HUDEP-2 (cell line): ENCODE data around the gene CLEC7A.
A peak's percentile ranks its signal among the peaks of the same experiment; 100 is the strongest.

ENCODE experiments used
- DNase-seq, 76 experiments: peaks; one replicate each; lab custom pipeline; 2025; ENCODE audit not compliant: unreplicated experiment in 76 of 76; lab: John Stamatoyannopoulos, UW

Gene CLEC7A

DNA sequence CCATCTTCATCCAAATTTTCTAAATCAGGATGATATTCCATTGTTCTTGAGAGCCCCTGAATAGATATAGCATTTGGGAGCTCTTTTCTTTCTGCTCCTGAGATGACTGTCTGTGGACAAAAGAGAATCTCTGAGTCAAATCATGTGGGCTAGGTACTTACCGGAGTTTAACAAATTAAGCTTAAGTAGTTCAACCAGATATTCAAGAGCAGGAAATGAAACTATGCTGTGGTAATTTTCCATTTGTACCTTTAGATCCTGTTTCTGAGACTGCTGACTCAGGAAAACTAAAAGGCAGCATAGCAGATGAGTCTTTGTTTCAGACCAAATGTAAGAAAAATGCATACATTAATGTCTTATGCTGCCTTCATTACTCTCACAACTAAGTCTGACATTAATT is at the start of gene CLEC7A:
CLEC7A (minus strand) TSS at position 158 of the 400 bp plus-strand sequence; CDS start at position 41, 117 bp downstream.
- DNase-seq = no peak

DNA sequence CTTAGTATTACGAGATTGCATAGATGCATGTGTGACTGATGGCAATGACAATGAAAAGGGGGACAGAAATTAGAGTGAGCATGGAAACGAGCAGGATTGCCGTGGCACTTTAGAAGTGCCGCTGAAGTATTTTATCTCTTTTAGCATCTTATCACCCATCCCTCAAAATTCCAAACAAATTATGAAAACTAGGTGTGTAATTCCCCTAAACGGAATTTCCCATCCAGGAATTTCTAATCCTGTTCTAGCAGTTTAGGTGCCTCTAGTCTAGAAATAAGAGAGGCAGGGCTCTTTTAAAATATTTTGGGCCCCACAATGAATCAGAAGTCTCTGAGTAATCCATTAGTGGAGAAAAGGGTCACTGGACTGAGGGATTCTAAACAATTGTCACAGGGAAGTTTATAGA is 49.8 kb upstream of the CLEC7A start:
- no peak for DNase-seq

DNA sequence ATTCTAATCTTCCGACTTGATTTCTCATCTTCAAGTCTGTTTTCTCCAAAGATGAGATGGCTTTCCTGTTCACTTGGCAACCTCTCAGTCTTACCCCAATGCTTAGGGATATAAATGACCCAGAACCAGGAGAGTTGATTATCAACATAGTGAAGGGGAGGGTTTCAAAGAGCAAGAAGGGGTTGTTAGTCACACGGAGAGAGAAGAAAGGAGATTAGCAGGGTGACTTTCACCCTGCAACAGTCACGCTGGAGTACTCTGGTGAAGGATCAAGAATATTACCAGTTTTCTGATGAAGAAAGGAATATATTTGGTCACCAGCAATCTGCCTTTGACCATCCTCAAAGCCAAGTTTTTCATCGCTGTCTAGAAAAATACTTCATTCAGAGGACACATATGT is 48.8 kb upstream of the CLEC7A start, which contains the start of gene TMEM52B:
TMEM52B (plus strand) TSS at position 212 of the 400 bp plus-strand sequence. CDS start 543 bp downstream, outside the sequence.
- no peak for DNase-seq

DNA sequence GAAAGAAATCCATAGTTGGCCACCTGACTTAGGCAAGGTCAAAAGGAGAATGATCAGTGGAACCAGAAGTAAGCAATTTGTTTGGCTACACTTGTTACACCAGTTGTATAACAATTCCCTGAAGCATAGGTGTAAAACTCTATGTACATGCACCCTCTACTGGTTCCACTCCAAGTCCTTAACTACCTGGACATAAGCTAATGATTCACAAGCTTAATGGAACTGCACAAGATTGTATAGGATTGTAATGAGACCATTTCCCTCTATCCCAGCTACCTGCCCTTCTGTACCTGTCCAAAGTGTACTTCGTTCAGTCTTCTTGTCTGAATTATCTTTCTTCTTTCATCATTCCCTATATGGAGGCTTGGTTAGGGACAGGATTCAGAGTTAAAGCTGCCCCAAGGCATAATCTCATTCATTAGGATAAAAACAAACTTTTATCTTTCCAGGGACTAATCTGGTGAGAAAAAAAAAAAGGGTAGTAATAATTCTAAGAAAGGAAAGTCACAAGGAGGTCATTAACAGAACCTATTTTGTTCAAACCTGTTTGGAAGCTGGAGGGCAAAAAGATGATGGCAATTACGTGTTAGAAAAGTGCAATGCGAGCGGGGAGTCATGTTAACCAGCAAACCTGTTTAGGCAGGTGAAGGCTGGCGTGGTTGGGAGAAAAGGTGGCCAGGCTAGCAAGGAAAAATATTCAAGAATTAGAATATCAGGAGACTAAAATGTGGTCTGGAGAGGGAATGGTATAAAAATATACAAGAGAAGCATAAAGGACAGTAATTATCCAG is 46.0 kb upstream of the CLEC7A start:
- DNase-seq = no peak

DNA sequence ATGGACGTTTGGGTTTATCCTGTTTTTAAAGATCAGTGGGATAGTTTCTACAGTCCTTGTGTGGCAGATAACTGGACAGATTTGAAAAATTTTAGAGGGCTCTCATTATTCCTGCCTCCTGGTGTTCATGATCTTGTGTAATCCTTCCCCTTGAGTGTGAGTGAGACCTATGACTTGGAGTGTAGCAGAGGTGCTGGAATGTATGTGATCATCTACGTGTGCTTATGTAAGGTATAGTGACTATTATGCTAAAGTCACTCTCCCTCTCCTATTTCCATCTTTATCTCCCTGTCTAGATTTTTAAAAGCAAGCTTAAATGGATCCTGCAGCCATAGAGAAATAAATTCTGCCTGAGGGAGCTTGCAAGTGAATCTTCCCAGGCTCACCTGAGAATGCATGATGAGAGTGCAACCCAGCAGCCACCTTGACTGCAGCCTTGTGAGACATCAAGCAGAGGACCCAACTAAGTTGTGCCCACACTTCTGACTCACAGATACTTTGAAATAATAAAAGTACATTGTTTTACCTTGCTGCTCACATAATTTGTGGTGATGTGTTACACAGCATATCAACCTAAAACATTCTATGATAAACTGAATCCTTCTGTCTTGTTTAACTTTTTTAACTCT is 45.1 kb upstream of the CLEC7A start:
- no peak for DNase-seq

DNA sequence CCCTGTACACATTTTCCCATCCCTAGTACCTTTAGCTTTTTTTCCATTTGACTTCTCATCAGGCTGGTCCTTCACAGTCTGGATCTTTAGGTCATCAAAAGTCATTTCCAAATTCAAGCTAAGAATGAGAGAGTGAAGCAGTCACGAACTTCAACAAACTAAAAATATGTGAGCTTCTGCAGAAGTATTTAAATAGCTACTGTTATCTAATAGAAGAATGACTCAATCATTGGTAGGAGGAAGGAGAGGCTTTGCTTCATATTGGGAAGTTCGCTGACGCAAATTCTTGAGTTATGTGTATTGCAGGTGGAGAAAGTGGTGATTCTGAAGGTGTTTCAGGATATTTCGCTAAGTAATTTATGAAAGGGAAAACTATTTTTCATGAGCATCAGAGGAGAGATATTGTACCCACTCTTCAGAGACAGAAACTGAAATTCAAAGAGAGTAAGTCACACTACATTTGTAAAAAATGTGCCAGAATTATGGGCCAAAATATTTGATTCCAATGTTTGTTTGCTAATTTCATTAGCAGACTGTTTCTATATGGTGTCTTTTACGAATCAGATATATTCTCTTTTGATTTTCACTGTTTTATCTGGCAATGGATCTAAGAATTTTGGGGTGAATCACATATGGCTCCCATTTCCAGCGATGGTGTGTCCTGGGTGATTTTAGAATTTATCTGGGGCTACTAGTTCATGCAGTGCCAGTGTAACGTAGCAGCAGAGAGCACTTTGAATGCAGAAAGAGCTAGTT is 42.2 kb upstream of the CLEC7A start, which contains the start of gene OLR1:
OLR1 (minus strand) TSS at position 160 of the 756 bp plus-strand sequence; CDS start at position 105, 55 bp downstream.
- DNase-seq = no peak

DNA sequence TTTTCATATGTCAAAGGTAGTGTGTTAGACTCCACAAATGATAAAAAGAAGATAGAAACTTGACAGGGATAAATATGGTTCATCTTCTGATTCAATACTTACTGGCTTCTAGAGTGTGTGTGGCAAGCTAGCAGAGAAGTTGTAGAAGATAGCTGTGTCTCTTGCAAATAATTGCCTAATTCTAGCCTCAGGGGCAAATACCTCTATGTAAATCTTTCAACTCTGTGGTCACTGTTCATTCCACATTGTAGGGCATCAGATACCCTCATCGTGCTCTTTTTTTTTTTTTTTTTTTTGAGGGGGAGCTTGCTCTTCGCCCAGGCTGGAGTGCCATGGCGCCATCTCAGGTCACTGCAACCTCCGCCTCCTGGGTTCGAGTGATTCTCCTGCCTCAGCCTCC is 40.2 kb upstream of the CLEC7A start:
- no peak for DNase-seq

DNA sequence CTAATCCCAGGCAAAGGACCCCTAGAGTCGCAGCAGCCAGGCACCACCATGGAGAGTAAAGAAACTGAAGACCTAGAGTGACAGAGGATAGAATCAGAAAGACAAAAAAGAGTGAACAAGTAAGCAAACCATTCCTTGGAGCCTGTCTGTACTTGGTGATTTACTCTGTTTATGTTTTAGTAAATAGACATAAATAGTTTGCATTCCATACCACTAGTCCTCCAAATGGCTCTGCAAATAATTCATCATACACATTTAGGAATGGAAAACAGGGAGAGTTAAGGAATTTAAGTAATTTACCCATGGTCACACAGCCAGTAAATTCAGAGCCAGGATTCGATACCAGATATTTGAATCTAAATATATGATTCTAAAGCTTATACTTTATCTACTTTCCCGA is 39.1 kb upstream of the CLEC7A start:
- no peak for DNase-seq

DNA sequence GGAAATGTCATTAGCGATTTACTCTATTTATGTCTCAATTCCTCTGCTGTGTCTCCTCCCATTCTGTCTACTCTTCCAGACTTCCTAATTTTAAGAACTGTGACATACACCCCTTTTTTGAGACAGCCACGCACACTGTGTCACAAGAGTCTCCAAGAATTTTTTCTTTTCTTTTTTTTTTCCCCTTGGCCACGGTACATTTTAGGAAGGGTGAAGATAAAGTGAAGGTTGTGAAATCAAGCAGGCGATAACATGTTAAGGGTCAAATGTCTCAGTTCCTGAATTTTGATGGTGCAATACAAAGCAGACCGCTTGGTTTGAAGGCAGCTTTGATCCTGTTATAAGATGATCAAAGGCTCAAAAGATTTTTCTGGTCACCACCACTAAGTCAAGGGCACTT is 37.6 kb upstream of the CLEC7A start:
- no peak for DNase-seq

DNA sequence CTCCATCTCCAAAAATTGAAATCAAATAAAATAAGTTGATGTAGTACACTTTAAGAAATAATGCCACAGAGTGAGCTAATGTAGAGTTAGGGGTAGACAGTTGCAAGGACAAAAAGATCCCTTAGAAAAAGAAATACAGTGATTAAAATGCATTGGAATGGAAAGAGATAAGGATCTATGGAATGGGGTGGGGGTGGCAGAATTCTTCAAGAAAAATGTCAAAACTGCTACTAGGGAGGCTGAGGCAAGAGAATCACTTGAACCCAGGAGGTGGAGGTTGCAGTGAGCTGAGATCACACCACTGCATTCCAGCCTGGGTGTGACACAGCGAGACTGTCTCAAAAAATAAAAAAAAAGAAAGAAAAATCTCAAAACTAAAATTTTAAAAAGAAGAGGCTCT is 35.4 kb upstream of the CLEC7A start:
- no peak for DNase-seq

DNA sequence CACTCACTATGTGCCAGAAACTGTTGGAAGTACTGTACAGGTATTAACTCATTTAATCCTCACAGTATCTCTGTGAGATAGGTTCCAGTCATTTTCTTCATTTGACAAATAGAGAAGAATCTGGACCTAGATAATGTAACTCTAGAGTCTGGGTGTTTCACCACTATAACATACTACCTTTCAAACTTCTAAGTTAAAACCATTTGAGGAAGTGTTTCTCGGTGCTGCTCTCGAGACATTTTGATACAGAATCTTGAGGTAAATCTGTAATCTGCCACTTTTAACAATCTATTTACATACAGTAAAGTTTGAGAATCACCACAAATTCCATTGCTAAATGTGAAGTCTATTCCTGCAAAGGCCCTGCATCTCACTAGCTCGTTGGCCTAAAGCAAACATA is 33.1 kb upstream of the CLEC7A start:
- no peak for DNase-seq

DNA sequence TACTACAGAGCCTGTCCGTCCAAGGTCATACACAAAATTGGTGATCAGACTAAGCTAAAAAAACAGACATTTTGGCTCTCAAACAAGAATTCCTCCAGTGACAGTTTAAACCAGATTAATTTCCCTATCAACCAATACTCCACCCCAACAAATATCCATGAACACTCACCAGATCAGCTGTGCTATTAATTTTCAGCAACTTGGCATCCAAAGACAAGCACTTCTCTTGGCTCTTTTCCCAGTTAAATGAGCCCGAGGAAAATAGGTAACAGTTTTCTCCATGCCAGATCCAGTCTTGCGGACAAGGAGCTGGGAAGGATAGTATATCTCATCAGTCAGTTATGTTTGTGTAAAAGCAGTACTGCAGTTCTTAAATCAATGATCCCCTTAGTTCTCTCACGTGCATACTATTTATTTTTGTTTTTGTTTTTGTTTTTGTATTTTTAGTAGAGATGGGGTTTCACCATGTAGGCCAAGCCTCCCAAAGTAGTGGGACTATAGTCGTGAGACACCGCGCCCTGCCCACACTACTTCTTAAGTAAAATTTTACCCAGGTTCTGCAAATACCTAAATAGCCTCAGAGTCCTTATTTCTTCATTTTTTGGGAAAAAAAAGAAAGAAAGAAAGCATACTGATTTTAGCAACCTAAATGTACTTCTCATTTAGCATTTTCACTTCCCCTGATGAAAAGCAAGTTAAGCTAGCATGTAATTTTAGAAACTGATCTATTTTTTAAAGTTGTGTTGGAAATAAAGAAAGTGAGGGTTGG is 30.8 kb upstream of the CLEC7A start:
- DNase-seq = no peak

DNA sequence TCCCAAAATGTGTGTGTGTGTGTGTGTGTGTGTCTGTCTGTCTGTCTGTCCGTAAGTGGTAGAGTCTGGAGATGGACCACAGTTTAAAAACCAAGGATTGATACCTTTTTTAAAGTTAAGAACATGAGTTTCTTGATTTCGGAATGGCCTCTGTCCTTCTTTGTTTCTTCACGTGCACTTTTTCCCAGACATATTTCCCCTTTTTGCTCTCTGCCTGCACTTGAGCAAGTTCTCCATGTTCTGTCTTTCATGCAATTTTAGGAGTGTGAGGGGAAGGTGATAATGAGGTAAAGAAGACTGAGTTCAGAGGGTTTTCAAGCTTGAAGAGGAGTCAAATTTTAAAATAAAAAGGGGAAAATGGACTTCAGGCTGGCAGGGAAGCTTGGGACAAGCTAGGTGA is 29.3 kb upstream of the CLEC7A start:
- no peak for DNase-seq

DNA sequence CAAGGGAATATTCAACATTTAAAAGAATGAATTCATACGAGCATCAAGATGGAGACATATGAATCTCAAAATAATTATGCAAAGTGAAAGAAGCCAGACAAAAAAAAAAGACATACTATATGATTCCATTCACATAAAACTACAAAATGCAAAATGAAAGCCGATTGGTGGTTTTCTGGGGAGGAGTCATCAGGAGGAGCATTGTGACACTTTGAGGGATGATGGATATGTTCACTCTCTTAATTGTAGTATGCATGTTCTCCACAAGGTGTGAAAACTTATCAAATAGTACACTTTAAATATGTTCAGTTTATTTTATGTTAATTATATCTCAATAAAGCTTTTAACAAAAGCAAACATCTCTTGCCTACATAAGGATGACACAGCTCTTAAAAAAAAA is 28.4 kb upstream of the CLEC7A start:
- DNase-seq = no peak

DNA sequence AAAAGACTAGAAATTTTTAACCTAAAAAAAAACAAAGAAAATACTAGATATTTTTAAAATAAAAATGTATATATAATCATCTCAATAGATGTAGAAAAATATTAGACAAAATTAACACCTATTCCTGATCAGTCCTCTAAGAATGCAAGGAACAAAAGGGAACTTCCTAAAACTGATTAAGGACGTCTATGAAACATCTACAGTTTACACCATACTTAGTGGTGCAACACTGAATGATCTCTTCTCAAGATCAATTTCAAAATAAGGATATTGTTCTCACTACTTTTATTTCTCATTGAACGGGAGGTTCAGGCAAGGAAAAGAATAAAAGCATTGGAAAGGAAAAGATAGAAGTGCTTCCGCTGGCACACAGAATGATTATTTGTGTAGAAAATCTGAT is 26.0 kb upstream of the CLEC7A start:
- no peak for DNase-seq

DNA sequence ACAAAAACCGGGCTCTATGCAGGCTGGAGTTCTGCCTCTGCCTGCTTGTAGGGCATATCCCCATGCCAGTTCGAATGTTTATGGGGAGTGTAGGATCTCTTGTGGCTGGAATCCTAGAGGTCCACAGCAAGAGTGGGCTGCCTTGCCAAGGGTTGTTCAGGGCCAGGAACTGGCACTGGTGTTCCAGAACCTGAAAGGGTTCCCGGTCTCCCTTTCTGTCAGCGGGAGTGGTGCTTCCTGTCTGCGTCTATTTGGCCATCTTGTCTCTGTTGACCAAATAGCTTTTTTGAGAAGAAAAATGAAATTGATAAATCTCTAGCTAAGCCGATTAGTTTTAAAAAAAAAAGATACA is 24.1 kb upstream of the CLEC7A start:
- DNase-seq = no peak

DNA sequence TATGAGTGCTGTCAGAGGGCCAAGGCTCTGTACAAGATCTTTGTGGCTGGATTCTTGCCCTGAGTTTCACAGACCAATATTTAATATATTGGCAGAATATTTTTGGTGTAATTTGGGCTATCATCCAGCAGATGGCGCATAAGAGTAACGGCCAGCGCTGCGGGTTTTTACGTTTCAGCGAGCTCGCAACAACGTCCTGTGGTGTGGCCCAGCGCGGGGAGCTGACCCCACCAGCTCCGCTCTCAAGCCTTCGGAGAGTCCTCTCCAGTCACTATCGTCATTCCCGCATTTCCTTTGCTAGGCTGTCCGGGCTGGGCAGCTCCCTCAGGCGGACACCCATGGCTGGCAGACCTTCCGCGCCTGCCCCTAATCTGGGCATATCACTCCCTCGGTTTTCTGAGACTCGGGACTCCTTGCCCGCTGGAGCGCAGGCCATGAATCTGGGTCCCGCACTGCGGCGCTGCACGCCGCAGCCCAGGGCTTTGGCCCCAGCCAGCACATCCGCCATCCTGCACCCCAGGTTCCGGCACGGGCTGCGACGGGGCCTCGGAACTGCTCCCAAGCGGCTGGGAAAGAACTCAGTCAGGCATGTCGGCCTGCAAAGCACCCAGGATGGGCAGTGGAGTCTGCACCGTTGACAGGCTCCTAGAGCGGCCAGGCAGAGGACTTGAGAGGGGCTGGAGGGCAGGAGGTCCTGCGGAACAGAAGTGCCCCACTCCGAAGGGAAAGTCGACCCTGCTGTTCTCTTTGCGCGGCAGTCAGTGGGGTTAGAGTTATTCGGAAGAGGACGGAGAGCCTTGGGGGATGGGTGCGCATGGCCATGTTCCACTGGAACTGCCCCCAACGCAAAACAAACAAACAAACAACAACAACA is 23.5 kb upstream of the CLEC7A start:
- DNase-seq = peak in 28 of 76 experiments; percentile 1 to 49 (median 10)

DNA sequence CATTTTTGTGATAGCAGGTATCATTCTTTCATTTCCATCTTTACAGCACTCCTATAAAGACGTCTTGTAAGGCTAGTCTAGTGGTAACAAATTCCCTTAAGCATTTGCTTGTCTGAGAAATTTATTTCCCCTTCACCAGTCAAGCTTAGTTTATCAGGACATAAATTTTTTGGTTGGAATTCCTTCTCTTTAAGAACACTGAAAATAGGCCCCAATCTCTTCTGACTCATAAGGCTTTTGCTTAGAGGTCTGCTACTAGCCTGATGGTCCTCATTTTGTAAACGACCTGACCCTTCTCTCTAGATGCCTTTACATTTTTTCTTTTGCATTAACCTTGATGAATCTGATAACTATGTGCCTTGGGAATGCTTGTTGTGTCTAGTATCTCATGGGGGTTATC is 21.6 kb upstream of the CLEC7A start:
- DNase-seq = no peak

DNA sequence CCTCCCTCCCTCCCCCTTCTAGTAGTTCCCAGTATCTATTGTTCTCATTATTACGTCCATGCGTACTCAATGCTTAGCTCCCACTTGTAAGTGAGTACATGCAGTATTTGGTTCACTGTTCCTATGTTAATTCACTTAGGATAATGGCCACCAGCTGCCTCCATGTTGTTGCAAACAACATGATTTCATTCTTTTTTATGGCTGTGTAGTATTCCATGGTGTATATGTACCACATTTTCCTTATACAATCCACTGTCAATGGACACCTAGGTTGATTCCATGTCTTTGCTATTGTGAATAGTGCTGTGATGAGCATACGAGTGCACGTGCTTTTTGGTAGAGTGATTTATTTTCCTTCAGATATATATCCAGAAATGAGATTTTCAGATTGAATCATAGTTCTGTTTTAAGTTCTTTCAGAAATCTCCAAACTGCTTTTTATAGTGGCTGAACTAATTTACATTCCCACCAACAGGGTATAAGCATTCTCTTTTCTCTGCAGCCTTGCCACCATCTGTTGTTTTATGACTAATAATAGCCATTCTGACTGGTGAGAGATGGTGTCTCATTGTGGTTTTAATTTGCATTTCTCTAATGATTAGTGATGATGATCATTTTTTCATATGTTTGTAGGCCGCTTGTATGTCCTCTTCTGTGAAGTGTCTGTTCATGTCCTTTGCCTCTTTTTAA is 17.9 kb upstream of the CLEC7A start:
- DNase-seq = no peak
